HEK293 (cell line): ENCODE data around the gene ABHD16A.

Experiments
- GFI1B ChIP-seq: fragments of 450-650 bp; formaldehyde crosslinking; IDR thresholded peaks from 2 replicates; pipeline ENCODE4 v1.5.1; 2016; ENCODE audit warnings: missing biosample characterization, missing genetic modification characterization
- INSM2 ChIP-seq: fragments of 450-650 bp; formaldehyde crosslinking; IDR thresholded peaks from 2 replicates; pipeline ENCODE4 v1.5.1; 2016; ENCODE audit warnings: missing biosample characterization, missing genetic modification characterization
- KLF16 ChIP-seq: fragments of 450-650 bp; formaldehyde crosslinking; IDR thresholded peaks from 2 replicates; pipeline ENCODE4 v1.5.1; 2017; ENCODE audit warnings: missing biosample characterization, missing genetic modification characterization
- KLF8 ChIP-seq: fragments of 450-650 bp; formaldehyde crosslinking; IDR thresholded peaks from 2 replicates; pipeline ENCODE4 v1.5.1; 2016; ENCODE audit warnings: missing biosample characterization, missing genetic modification characterization
- KLF9 ChIP-seq: fragments of 450-650 bp; formaldehyde crosslinking; IDR thresholded peaks from 2 replicates; pipeline ENCODE4 v1.5.1; 2016; ENCODE audit warnings: missing biosample characterization, missing genetic modification characterization, low read depth
- MZF1 ChIP-seq: fragments of 450-650 bp; formaldehyde crosslinking; IDR thresholded peaks from 2 replicates; pipeline ENCODE4 v1.5.1; 2017; ENCODE audit warnings: missing biosample characterization, missing genetic modification characterization, borderline replicate concordance
- PBX3 ChIP-seq: sonication (generic); formaldehyde crosslinking; IDR thresholded peaks from 2 replicates; pipeline ENCODE4 v1.8.1; 2022; ENCODE audit warnings: mild to moderate bottlenecking, moderate library complexity, missing genetic modification reagents
- PRDM2 ChIP-seq: fragments of 450-650 bp; formaldehyde crosslinking; IDR thresholded peaks from 2 replicates; pipeline ENCODE4 v1.5.1; 2016; ENCODE audit warnings: missing biosample characterization, missing genetic modification characterization, borderline replicate concordance
- ZBTB17 ChIP-seq: fragments of 450-650 bp; formaldehyde crosslinking; IDR thresholded peaks from 2 replicates; pipeline ENCODE4 v1.5.1; 2016; ENCODE audit warnings: missing biosample characterization, missing genetic modification characterization
- ZNF169 ChIP-seq: fragments of 450-650 bp; formaldehyde crosslinking; IDR thresholded peaks from 2 replicates; pipeline ENCODE4 v1.5.1; 2016; ENCODE audit warnings: missing biosample characterization, missing genetic modification characterization
- ZNF175 ChIP-seq: fragments of 450-650 bp; formaldehyde crosslinking; IDR thresholded peaks from 2 replicates; pipeline ENCODE4 v1.5.1; 2016; ENCODE audit warnings: missing biosample characterization, missing genetic modification characterization
- ZNF248 ChIP-seq: fragments of 450-650 bp; formaldehyde crosslinking; IDR thresholded peaks from 2 replicates; pipeline ENCODE4 v1.5.1; 2017; ENCODE audit warnings: missing biosample characterization, missing genetic modification characterization
- ZNF280C ChIP-seq: fragments of 450-650 bp; formaldehyde crosslinking; IDR thresholded peaks from 2 replicates; pipeline ENCODE4 v1.5.1; 2016; ENCODE audit warnings: missing biosample characterization, missing genetic modification characterization
- ZNF324 ChIP-seq: fragments of 450-650 bp; formaldehyde crosslinking; IDR thresholded peaks from 2 replicates; pipeline ENCODE4 v1.5.1; 2016; ENCODE audit warnings: missing biosample characterization, missing genetic modification characterization
- ZNF366 ChIP-seq: fragments of 450-650 bp; formaldehyde crosslinking; conservative IDR thresholded peaks from 2 replicates; pipeline ENCODE4 v1.5.1; 2016; ENCODE audit warnings: missing biosample characterization, missing genetic modification characterization
- ZNF426 ChIP-seq: fragments of 450-650 bp; formaldehyde crosslinking; IDR thresholded peaks from 2 replicates; pipeline ENCODE4 v1.5.1; 2017; ENCODE audit warnings: missing biosample characterization, missing genetic modification characterization, mild to moderate bottlenecking, inconsistent platforms, moderate library complexity
- ZNF48 ChIP-seq: fragments of 450-650 bp; formaldehyde crosslinking; IDR thresholded peaks from 2 replicates; pipeline ENCODE4 v1.5.1; 2016; ENCODE audit warnings: missing biosample characterization, missing genetic modification characterization
- ZNF521 ChIP-seq: fragments of 450-650 bp; formaldehyde crosslinking; IDR thresholded peaks from 2 replicates; pipeline ENCODE4 v1.5.1; 2017; ENCODE audit warnings: missing biosample characterization, mild to moderate bottlenecking, missing genetic modification characterization
- ZNF580 ChIP-seq: fragments of 450-650 bp; formaldehyde crosslinking; IDR thresholded peaks from 2 replicates; pipeline ENCODE4 v1.5.1; 2016; ENCODE audit warnings: missing biosample characterization, missing genetic modification characterization
- ZNF596 ChIP-seq: fragments of 450-650 bp; IDR thresholded peaks from 2 replicates; pipeline ENCODE4 v1.5.0; 2018; ENCODE audit warnings: missing biosample characterization, mild to moderate bottlenecking, missing genetic modification characterization, moderate library complexity
- ZNF621 ChIP-seq: fragments of 450-650 bp; formaldehyde crosslinking; IDR thresholded peaks from 2 replicates; pipeline ENCODE4 v1.5.1; 2017; ENCODE audit warnings: missing biosample characterization, missing genetic modification characterization
- ZNF623 ChIP-seq: fragments of 450-650 bp; formaldehyde crosslinking; IDR thresholded peaks from 2 replicates; pipeline ENCODE4 v1.5.1; 2016; ENCODE audit warnings: missing biosample characterization, missing genetic modification characterization
- ZNF639 ChIP-seq: fragments of 450-650 bp; formaldehyde crosslinking; IDR thresholded peaks from 2 replicates; pipeline ENCODE4 v1.5.1; 2016; ENCODE audit warnings: missing biosample characterization, missing genetic modification characterization
- ZNF660 ChIP-seq: fragments of 450-650 bp; IDR thresholded peaks from 2 replicates; pipeline ENCODE4 v1.5.1; 2018; ENCODE audit warnings: missing biosample characterization, mild to moderate bottlenecking, missing genetic modification characterization
- ZNF692 ChIP-seq: fragments of 450-650 bp; formaldehyde crosslinking; IDR thresholded peaks from 2 replicates; pipeline ENCODE4 v1.5.1; 2016; ENCODE audit warnings: missing biosample characterization, missing genetic modification characterization

Gene ABHD16A

GRCh38 chr6:31739639-31740396 is 36.7 kb upstream of the ABHD16A start, which contains the start of gene MSH5 (continued):
- TF ChIP-seq GFI1B (no peak), ZNF426 (tag by site-specific recombination) (no peak), ZNF175 (tag by site-specific recombination) (no peak), ZBTB17 (tag by site-specific recombination) (peak; percentile 74; the same call in 1 of the 2 replicates), PBX3 (CRISPR knock-in tag) (peak; percentile 96), ZNF521 (tag by site-specific recombination) (no peak), ZNF280C (tag by site-specific recombination) (no peak), ZNF623 (tag by site-specific recombination) (no peak), ZNF639 (tag by site-specific recombination) (peak; percentile 40; the same call in 1 of the 2 replicates), KLF16 (tag by site-specific recombination) (peak; percentile 91), ZNF366 (tag by site-specific recombination) (peak; percentile 30; the same call in 1 of the 2 replicates), ZNF169 (tag by site-specific recombination) (no peak), MZF1 (tag by site-specific recombination) (no peak), INSM2 (tag by site-specific recombination) (peak; percentile 66; the same call in 1 of the 2 replicates), ZNF580 (tag by site-specific recombination) (no peak), KLF8 (tag by site-specific recombination) (peak; percentile 93; the same call in 1 of the 2 replicates), ZNF660 (tag by site-specific recombination) (peak; percentile 55; the same call in 1 of the 2 replicates), ZNF324 (tag by site-specific recombination) (peak; percentile 74), ZNF692 (peak; percentile 71), ZNF621 (tag by site-specific recombination) (no peak), PRDM2 (tag by site-specific recombination) (no peak), ZNF596 (tag by site-specific recombination) (no peak), ZNF248 (tag by site-specific recombination) (no peak), KLF9 (tag by site-specific recombination) (peak; percentile 73; the same call in 1 of the 2 replicates), ZNF48 (tag by site-specific recombination) (no peak)
